HG02840 (cell line): ENCODE data around the gene BAIAP3.

ENCODE experiments used
- ATAC-seq: cut with Tn5 transposase; IDR thresholded peaks from one replicate; pipeline ENCODE4 v1.9.1; 2021; ENCODE audit warnings: mild to moderate bottlenecking, moderate library complexity, moderate number of reproducible peaks; ENCODE audit not compliant: unreplicated experiment, low FRiP score

BAIAP3 gene

DNA sequence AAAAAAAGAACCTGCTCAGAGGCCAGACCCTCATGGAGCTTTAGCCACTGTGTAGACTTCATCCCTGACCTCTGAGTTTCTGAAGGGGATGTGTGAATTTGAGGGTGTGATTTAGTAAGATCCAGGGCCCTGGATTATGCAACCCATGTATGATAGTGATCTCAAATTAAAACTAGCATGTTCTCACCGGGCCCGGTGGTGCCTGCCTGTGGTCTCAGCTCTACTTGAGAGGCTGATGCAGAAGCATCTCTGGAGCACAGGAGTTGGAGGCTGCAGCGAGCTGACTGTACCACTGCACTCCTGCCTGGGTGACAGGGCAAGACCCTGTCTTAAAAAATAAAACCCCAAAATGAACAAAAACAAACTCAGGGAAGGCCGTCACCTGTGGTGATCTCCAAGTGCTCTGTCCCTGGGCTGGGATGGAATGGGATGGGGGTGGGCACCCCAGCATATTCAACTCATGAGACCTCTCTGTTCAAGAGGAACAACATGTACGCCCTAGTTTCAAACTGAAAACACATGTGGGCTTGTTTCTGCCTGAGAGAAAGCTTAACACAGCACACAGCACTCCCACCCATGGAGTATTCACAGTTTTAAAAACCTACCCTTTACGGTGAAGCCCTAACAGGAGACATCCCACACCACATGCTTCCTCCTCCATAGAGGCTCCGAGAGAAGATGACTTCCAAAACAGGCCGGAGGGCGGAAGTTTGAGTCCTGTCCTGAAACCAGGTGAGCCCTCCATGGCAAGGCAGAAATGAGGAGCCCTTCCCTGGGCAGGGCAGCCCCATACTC, 48.4 kb downstream of the BAIAP3 start:
- no peak for ATAC-seq

DNA sequence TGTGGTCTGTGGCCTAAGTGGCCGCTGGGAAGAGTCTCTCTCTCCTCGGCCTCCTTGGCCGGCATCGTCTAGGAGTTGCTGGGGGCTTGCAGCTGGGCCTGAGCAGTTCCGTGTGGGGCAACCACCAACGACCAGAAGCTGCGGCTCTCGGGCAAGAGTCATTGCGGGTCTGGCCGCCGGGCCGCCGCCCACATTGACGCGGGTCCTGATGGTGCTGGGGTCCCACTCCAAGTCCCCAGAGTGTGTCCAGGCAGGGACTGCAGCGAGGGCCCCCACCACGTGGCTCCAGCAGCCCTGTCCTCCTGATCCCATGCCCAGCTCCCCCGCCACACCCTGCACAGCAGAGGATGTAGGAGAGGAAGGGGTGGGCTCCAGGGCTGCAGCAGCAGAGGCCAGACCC, 50.1 kb downstream of the BAIAP3 start:
- ATAC-seq: no peak

DNA sequence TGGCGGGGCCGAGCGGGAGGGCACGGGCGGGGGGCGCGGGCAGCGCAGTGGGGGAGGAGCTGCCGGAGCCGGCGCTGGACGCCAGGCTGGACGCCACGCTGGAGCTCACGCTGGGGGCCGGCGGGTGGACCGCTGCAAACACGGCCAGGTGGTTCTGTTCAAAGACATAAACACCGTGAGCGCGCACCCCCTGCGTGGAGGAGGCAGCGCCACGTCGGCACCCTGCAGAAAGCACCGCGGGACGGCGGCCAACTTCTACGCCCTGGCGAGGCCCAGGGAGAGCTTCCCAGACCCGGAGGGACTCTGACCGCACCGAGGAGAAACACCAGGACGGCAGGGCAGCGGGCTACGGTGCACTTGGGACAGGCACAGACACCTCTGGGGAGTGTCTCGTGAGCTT, 51.8 kb downstream of the BAIAP3 start:
- no peak for ATAC-seq

DNA sequence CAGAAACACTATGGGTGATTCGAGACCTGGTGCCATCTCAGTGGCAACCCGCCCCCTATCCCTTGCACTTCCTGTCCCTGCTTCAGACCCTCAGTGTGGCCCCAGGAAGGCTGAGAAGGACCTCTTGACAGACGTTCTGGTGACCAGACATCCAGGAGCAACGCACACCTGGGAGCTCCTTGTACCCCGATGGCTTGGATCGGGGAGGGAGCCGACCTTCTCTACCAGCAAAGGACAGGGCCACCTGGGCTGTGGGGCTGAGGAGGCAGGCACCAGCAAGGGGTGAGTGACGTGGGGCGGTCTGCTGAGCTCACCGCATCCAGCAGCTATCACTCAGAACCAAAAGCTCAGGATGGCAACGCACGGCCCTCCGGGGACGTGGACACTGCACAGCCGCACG, 53.9 kb downstream of the BAIAP3 start:
- no peak for ATAC-seq

DNA sequence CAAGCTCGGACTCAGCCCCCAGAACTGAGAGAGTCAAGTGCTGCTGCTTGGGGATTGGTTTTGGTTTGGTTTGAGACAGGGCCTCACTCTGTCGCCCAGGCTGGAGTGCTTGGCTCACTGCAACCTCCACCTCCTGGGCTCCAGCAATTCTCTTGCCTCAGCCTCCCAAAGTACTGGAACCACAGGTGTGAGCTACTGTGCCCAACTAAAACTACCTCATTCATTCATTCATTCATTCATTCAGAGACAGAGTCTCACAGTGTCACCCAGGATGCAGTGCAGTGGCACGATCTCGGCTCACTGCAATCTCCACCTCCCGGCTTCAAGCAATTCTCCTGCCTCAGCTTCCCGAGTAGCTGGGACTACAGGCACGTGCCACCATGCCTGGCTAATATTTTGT, 56.3 kb downstream of the BAIAP3 start:
- no peak for ATAC-seq

DNA sequence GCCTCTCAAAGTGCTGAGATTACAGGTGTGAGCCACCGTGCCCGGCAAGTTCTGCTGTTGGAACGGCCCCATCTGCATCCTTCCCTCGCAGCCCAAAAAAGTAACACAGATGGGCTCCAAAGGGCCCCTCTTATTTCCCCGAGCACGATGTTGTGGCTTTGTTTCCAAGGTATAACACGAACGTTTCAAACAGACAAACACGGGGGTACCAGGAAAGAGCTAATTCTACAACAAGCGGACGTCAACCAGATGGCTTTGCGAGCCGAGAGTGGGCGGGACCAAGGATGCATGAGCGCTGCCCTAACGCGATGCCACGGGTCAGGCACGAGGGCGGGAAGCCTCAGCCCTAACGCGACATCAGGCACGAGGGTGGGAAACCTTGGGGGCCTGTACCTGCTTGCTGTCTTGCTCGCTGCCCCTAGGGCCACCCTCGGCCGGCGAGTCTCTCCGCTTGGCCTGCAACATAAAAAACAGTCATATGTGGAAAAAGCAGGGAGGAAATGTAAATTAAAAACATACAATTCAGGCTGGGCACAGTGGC, 56.9 kb downstream of the BAIAP3 start:
- ATAC-seq: no peak

DNA sequence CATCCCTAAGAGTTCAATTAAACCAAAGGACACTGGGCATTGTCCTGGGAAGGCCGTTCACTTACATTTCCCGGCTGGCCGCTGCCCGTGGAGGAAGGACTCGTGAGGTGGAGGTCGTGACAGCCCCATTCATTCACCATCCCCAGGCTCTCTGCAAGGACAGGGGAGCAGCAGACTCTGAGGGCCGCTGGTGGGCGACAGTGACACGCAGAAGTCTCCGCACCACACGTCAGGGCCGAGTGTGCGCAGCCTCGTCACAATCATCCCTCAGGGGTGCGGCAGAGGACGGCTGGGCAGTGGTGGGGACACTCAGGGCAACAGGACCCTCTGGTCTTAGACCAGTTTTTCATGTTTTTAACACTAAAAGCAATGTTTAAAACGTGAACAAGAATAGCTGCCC, 59.4 kb downstream of the BAIAP3 start:
- ATAC-seq: no peak

DNA sequence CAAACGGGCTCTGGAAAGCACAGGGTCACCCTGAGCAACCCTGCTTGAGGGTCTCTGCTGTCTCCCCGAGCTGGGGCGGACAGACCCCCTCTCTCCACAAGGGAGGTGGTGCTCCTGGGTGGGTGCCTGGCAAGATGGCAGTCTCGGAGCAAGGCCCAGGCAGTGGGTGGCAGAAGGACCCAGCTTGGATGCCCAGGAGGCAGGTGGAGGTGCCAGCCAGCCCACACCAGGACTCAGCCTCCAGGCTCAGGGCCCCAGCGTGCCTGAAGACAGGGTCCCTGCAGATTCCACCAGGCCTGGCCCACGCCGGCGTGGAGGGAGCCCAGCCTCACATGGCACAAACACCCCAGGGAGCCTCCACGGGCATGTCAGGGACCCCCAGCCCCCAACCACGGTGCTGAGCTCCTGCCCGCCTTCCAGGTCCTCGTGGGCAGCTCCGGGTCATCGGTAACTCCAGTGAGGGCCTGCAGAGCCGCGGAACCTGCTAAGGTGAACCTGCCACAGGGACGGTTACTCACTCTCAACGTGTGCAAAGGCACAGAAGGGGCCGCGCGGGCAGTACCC, 60.2 kb downstream of the BAIAP3 start:
- ATAC-seq: no peak

DNA sequence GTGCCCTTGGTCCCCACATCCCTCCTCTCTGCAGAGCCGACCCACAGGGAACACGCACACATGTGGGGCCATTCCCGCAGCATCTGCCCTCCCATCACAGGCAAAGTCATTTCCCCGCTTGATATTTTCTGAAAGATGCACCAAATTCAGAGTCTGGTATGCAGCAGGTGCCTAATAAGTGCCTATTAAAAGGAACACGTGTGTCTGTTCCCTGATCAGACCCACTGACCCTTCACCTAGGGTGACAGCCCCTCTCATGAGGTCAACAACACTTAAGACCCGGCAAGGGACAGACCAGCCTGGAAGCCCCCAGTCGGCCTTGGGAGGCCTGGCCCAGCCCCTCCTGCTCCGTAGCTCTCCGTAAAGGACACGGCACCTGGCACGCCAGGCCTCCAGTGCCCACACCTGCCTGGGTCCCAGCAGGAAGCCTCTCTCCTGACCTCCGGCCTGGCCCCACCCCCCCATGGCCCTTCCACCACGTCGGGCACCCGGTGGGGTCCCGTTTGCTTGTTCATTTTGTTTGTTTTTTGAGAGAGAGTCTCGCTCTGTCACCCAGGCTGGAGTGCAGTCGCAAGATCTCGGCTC, 61.0 kb downstream of the BAIAP3 start:
- ATAC-seq: no peak

DNA sequence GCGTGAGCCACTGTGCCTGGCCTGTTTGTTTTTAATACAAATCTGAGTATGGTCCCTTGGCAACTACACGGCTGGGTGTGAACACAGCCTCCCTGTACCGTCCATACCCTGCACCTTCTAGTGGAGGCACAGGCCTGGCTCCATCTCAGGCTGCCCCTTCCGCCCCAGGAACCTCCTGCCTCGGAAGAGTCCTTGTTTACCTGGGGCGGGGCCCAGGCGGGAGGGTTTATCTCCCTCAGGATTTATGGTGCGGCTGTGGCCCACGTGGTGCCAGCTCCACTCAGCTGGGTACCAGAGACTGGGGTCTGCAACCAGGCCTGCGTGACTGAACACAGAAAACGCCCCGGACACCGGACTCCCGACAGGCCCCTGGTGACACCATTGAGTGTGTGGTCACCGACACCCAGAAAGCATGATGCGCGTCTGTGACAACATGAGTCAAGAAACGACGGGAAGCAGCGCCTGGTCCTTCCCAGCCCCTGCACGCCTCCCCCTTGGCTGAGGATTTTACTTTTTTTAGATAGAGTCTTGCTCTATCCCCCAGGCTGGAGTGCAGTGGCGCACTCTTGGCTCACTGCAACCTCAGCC, 62.1 kb downstream of the BAIAP3 start:
- ATAC-seq: no peak

DNA sequence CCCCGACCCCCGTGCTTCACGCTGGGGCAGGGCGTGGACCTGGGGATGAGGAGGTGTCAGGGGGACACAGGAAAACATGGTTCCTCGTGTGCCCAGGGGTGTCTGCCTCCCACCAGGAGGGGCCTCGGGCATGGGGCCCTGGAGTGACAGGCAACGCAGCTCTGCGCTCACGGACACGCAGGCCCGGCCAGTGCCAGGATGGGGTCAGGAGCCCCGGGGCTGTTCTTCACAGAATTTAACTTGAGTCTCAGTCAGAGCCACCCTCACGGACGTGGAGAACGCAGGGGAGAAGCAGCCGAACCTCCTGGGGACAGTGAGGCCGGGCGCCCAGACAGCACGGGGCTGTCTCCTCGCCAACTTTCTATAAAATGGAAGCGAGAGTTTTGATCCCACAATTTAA, 64.3 kb downstream of the BAIAP3 start:
- no peak for ATAC-seq

DNA sequence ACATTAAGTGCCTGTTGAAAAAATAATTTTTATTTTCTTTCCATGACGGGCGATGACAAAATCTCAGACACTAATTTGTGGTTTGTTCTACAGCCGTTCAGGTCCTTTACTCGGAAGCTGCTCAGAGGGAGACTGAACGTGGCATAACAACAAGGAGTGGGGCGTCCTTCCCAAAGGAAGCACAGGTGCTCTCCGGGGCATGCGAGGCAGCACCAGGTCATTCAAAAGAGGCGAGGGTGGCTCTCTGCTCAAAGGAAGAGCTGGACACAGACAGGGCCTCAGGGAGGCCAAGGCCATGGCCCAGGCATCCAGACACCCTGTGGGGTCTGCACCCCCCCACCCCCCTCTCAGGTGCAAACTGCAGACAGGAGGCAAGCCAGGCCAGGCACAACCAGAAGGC, 64.9 kb downstream of the BAIAP3 start:
- no peak for ATAC-seq
